AG08395 (cell line): Measurements from ENCODE around the gene NR1H4.
"Not testable (repeated sequence)": the region's sequence is repeated elsewhere in the genome, so short reads cannot be mapped to it uniquely, and the experiment has no call there.

Experiments
- DNase-seq: peaks from one replicate; pipeline ENCODE4 v3.0.0; 2012; ENCODE audit warnings: mixed read lengths, low spot score

The NR1H4 gene

GRCh38 chr12:100473050-100473715, 483 bp upstream of the NR1H4 start:
- no peak for DNase-seq

GRCh38 chr12:100474617-100475016, 951 bp downstream of the NR1H4 start:
- DNase-seq: no peak

GRCh38 chr12:100476013-100476751, 2.5 kb downstream of the NR1H4 start:
- no peak for DNase-seq

- no peak for DNase-seq
Observed at GRCh38 chr12:100481021-100481420, 7.4 kb downstream of the NR1H4 start.

GRCh38 chr12:100484183-100484886, 10.7 kb downstream of the NR1H4 start:
- no peak for DNase-seq

GRCh38 chr12:100484891-100485471, 11.3 kb downstream of the NR1H4 start:
- no peak for DNase-seq

GRCh38 chr12:100485983-100486382, 12.3 kb downstream of the NR1H4 start:
- no peak for DNase-seq

- DNase-seq: no peak
Observed at GRCh38 chr12:100489251-100489820, 15.7 kb downstream of the NR1H4 start.

- DNase-seq: no peak
Observed at GRCh38 chr12:100490056-100490455, 16.4 kb downstream of the NR1H4 start.

- no peak for DNase-seq
Observed at GRCh38 chr12:100491104-100491503, 17.4 kb downstream of the NR1H4 start.

- no peak for DNase-seq
Observed at GRCh38 chr12:100493396-100494012, 19.8 kb downstream of the NR1H4 start.

GRCh38 chr12:100494026-100494425, 20.4 kb downstream of the NR1H4 start:
- no peak for DNase-seq

- DNase-seq: no peak
Observed at GRCh38 chr12:100494538-100494937, 20.9 kb downstream of the NR1H4 start.

- no peak for DNase-seq
Observed at GRCh38 chr12:100497105-100497795, 23.6 kb downstream of the NR1H4 start.

- no peak for DNase-seq
Observed at GRCh38 chr12:100498141-100498540, 24.5 kb downstream of the NR1H4 start.

- no peak for DNase-seq
Observed at GRCh38 chr12:100499416-100499815, 25.8 kb downstream of the NR1H4 start.

- not testable (repeated sequence) for DNase-seq
Observed at GRCh38 chr12:100502718-100503117, 29.1 kb downstream of the NR1H4 start.

GRCh38 chr12:100503228-100503628, 29.6 kb downstream of the NR1H4 start:
- no peak for DNase-seq

- no peak for DNase-seq
Observed at GRCh38 chr12:100504804-100505203, 31.1 kb downstream of the NR1H4 start.

GRCh38 chr12:100508751-100509150, 35.1 kb downstream of the NR1H4 start:
- DNase-seq: no peak

GRCh38 chr12:100512692-100513091, 39.0 kb downstream of the NR1H4 start:
- DNase-seq: no peak
